B cell (primary cell): ENCODE measurements around the gene TAF1C.

Experiments used
- CTCF ChIP-seq: fragments of 200-600 bp; IDR thresholded peaks from one replicate; pipeline ENCODE4 v1.8.0; 2022; ENCODE audit warnings: antibody characterized with exemption, mild to moderate bottlenecking
- EZH2 ChIP-seq: IDR thresholded peaks from 2 replicates; pipeline ENCODE4 v1.6.1; 2012; ENCODE audit warnings: borderline replicate concordance, low read depth, mild to moderate bottlenecking, moderate library complexity, low read length; ENCODE audit not compliant: insufficient read depth, poor library complexity, severe bottlenecking

DNA sequence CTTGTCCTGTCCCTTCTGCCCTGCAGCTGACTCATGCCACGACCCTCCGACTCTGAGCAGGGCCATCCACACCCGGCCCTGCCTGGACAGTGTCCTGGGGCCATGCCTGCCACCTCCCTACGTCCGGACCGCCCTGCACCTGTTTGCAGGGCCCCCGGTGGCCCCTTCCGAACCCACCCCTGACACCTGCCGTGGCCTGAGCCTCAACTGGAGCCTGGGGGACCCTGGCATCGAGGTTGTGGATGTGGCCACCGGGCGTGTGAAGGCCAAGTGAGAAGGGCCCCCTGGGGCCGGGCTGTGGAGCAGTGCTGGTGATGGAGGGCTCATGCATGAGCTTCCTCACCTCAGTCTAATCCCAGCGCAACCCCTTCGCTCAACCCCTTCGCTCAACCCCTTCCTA lies 9.2 kb upstream of the TAF1C start:
- TF ChIP-seq CTCF (no peak), EZH2 (no peak)
